NCI-H1436 (cell line): ENCODE results near the gene PGS1.

Experiments used
- DNase-seq: peaks from one replicate; lab custom pipeline; 2025; lab: John Stamatoyannopoulos, UW

Gene PGS1

GRCh38 chr17:78387977-78388941, 9.8 kb downstream of the PGS1 start:
- DNase-seq = no peak

- no peak for DNase-seq
Measured at GRCh38 chr17:78390241-78391050, 12.0 kb downstream of the PGS1 start.

- DNase-seq = no peak
Measured at GRCh38 chr17:78391051-78391431, 12.6 kb downstream of the PGS1 start.

GRCh38 chr17:78391843-78392242, 13.4 kb downstream of the PGS1 start:
- no peak for DNase-seq

DNA sequence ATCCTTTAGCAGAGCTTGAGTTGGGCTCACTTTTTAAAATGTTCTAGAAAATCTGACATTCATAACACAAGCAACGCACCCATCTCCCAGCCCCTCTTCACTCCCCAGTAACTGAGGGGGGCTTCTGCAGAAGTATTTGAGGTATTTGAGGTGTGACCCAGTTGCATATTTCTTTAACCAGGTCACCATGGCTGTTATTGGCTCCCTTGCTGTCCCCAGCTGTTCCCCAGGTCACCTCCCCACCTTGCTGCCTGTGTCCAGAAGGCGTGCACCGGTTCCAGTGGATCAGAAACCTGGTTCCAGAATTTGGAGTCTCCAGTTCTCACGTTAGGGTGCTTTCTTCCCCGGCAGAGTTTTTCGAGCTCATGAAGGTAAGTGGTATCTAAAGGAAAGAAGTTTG, 13.8 kb downstream of the PGS1 start:
- no peak for DNase-seq

DNA sequence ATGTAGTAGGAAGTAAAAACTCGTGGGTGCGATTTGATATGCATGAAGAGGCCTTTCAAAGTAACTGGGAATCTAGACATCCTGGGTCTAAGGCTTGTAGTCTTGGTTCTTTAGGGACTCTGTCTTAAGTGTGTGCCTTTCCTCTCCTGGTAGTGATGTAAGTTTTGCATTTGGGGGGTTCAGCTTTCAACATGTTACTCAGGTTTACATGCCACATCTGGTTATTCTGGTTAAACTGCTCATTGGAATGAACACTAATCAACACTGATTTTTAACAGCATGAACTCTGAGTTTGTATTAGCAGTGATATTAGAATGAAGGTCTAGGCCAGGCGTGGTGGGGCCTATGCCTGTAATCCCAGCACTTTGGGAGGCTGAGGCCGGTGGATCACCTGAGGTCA, 15.1 kb downstream of the PGS1 start:
- DNase-seq = no peak

GRCh38 chr17:78394209-78394608, 15.8 kb downstream of the PGS1 start:
- DNase-seq = peak; percentile 93

DNA sequence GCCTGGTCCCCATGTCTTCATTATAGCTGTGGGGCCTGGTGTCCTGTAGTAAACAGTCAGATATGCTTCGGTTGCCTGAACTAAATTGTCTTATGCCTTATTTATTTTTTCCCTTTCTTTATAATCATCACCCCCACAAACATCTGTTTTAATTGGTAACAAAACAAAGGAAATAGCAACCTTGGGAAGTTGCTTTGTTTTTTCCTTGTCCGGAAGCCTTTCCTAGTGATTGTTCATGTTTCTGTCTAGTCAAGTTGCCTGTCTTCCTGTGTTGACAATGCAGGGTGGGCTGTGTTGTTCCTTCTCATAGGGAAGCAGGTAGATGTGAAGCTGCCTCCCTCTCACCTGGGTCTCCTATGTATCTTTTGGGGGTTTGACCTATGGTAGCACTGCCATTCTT, 16.7 kb downstream of the PGS1 start:
- DNase-seq = no peak

GRCh38 chr17:78396441-78397337, 18.2 kb downstream of the PGS1 start:
- peak; percentile 72 for DNase-seq

GRCh38 chr17:78397681-78398101, 19.2 kb downstream of the PGS1 start:
- DNase-seq = no peak

GRCh38 chr17:78398390-78398789, 19.9 kb downstream of the PGS1 start:
- no peak for DNase-seq

- no peak for DNase-seq
Measured at GRCh38 chr17:78399028-78399692, 20.7 kb downstream of the PGS1 start.

- DNase-seq = no peak
Measured at GRCh38 chr17:78399693-78400144, 21.3 kb downstream of the PGS1 start.

- no peak for DNase-seq
Measured at GRCh38 chr17:78400581-78401240, 22.3 kb downstream of the PGS1 start.

DNA sequence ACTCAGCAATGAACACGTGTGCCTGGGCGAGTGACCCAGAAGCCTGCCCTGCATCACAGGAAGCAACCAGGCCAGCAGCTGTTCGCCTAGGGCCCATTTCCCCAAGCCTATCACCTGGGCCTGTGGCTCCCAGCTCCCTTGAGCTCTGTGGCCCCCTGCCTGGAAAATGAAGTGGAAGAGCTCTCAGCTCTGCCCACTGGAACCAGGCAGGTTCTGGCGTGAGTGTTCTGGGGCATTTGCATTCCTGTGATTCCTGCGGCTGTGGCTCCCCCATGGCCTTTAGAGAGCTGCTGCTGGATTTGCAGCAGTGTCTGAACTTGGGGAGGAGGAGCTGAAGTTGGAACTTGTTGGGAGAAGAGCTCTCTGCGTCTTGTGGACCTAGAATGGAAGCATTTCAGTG, 22.8 kb downstream of the PGS1 start:
- no peak for DNase-seq

DNA sequence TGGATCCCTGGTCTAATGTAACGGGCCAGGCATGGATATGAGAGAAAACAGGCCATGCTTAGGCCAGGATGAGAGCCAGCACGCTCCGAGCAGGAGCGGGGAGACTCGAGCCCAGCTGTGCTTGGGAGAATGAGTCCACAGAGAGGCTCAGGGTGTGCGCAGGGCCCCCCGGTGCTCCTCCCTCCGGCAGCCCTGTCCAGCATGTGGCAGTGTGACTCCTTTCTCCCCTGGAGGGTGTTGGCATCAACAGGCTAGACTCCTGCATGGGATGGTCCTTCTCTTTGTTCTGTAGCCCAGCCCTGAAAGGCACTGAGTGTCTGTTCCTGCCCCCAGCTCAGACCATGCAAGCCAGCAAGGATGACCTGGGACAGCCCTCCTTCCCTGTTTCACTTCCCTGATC, 23.4 kb downstream of the PGS1 start:
- no peak for DNase-seq

DNA sequence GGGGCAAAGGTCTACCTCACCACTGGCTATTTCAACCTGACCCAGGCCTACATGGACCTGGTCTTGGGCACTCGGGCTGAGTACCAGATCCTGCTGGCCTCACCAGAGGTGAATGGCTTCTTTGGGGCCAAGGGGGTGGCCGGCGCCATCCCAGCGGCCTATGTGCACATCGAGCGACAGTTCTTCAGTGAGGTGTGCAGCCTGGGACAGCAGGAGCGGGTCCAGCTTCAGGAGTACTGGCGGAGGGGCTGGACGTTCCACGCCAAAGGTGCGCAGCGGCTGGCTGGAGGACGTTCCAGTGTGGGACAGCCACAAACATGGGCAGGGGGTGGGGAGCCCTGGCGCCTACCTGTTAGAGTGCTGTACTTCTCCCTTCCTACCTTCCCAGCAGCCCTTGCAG, 25.4 kb downstream of the PGS1 start:
- DNase-seq = no peak

DNA sequence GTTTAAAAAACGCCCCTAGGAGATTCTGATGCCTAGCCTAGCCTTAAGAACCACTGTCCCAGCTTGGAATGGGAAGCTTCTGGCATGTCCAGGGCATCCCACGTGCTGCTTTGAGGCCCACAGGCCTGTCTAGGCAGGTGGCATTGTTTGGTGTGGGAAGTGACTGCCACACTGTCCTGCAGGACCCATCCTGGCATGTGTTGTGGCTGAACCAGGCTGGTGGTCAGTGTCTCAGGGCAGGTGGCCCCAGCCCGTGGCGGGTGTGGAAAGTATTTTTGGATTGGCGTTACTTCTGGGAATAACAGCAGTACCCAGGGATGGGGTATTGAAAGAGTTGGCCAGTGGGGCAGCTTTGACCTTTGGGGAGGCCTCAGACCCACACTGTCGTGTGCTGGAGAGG, 27.9 kb downstream of the PGS1 start:
- DNase-seq = no peak

GRCh38 chr17:78406920-78407319, 28.5 kb downstream of the PGS1 start:
- DNase-seq = no peak

DNA sequence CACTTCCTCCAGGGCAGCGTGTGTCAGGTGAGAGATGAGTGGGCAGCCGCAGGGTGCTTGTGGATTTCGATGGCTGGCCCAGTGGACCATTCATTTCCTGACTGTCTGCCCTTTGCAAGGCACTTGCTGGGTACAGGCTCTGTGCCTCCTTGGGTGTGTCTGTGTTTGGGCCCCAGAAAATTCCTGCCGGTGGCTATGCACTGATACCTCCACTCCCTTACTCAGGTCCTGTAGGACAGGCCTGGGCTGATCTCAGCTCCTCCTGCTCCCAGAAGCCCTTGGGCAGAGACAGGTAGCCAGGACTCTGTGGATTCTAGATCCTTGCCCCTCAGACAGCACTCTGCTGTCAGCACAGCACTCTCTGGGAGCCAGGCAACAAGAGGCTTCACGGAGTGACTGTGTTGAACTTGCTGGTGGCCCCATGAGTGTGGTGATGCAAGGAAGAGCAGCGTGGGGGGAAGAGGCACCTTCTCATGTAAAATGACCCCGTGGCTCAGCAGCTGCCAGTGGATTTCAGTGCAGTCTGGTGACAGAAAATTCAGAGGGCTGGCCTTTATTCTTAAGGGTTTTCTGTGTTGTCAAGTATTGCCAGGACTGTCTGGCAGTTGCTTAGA, 29.0 kb downstream of the PGS1 start:
- DNase-seq = no peak
